H9 (cell line): ENCODE data around the gene MAGI1. TPM values are rescaled to one million over a fixed set of nuclear protein-coding genes. Genes with fewer than 3 reads are reported as not detected.

Experiments used
- DNase-seq: peaks from one replicate; pipeline ENCODE4 v3.0.0-alpha.2; 2017
- H2AFZ ChIP-seq: one replicate; pipeline ENCODE4 v1.6.1; 2013; ENCODE audit warnings: mild to moderate bottlenecking, low read length, control low read depth, moderate library complexity
- H2AK5ac ChIP-seq: 2 replicates; pipeline ENCODE4 v1.6.1; 2013; ENCODE audit warnings: low read length, control low read depth, mixed read lengths; ENCODE audit not compliant: insufficient read length
- H2BK120ac ChIP-seq: one replicate; pipeline ENCODE4 v1.6.1; 2013; ENCODE audit warnings: low read depth, mild to moderate bottlenecking, low read length, control low read depth, inconsistent platforms; ENCODE audit not compliant: poor library complexity, severe bottlenecking
- H2BK12ac ChIP-seq: 2 replicates; pipeline ENCODE4 v1.6.1; 2013; ENCODE audit warnings: low read length, control low read depth, mixed read lengths, low read depth; ENCODE audit not compliant: insufficient read length
- H2BK15ac ChIP-seq: 2 replicates; pipeline ENCODE4 v1.6.1; 2013; ENCODE audit warnings: low read depth, low read length, control low read depth
- H2BK20ac ChIP-seq: one replicate; pipeline ENCODE4 v1.6.1; 2013; ENCODE audit warnings: low read depth, mild to moderate bottlenecking, low read length, control low read depth, inconsistent platforms; ENCODE audit not compliant: poor library complexity, severe bottlenecking
- H2BK5ac ChIP-seq: 2 replicates; pipeline ENCODE4 v1.6.1; 2013; ENCODE audit warnings: low read length, control low read depth, mixed read lengths; ENCODE audit not compliant: insufficient read length
- H3K14ac ChIP-seq: 2 replicates; pipeline ENCODE4 v1.6.1; 2013; ENCODE audit warnings: low read length, control low read depth; ENCODE audit not compliant: insufficient read depth
- H3K18ac ChIP-seq: 2 replicates; pipeline ENCODE4 v1.6.1; 2013; ENCODE audit warnings: low read depth, mild to moderate bottlenecking, mixed read lengths, low read length, control low read depth; ENCODE audit not compliant: insufficient read length
- H3K23ac ChIP-seq: 2 replicates; pipeline ENCODE4 v1.6.1; 2013; ENCODE audit warnings: low read length, control low read depth, mixed read lengths, low read depth; ENCODE audit not compliant: insufficient read length
- H3K23me2 ChIP-seq: 2 replicates; pipeline ENCODE4 v1.6.1; 2013; ENCODE audit warnings: low read depth, mild to moderate bottlenecking, mixed read lengths, low read length, control low read depth; ENCODE audit not compliant: insufficient read length, poor library complexity, severe bottlenecking
- H3K27ac ChIP-seq: 2 replicates; pipeline ENCODE4 v1.5.1; 2013; ENCODE audit warnings: low read length, control low read depth, mixed read lengths, low read depth; ENCODE audit not compliant: insufficient read length
- H3K27me3 ChIP-seq: 2 replicates; pipeline ENCODE4 v1.6.1; 2013; ENCODE audit warnings: low read length, control low read depth, inconsistent platforms; ENCODE audit not compliant: insufficient read depth
- H3K4ac ChIP-seq: 2 replicates; pipeline ENCODE4 v1.6.1; 2013; ENCODE audit warnings: low read depth, mild to moderate bottlenecking, control low read depth, inconsistent platforms, low read length, moderate library complexity
- H3K4me1 ChIP-seq: 2 replicates; pipeline ENCODE4 v1.6.1; 2013; ENCODE audit warnings: low read length, control low read depth, inconsistent platforms; ENCODE audit not compliant: insufficient read depth
- H3K4me2 ChIP-seq: 2 replicates; pipeline ENCODE4 v1.6.1; 2013; ENCODE audit warnings: low read length, control low read depth, mixed read lengths; ENCODE audit not compliant: insufficient read length, insufficient read depth
- H3K56ac ChIP-seq: 2 replicates; pipeline ENCODE4 v1.6.1; 2013; ENCODE audit warnings: low read depth, mild to moderate bottlenecking, mixed read lengths, low read length, control low read depth; ENCODE audit not compliant: insufficient read length
- H3K79me1 ChIP-seq: 2 replicates; pipeline ENCODE4 v1.6.1; 2013; ENCODE audit warnings: low read depth, mild to moderate bottlenecking, moderate library complexity, low read length, control low read depth, inconsistent platforms; ENCODE audit not compliant: insufficient read depth, poor library complexity, severe bottlenecking
- H3K79me2 ChIP-seq: 2 replicates; pipeline ENCODE4 v1.6.1; 2013; ENCODE audit warnings: low read length, control low read depth, inconsistent platforms; ENCODE audit not compliant: insufficient read depth
- H3K9ac ChIP-seq: 2 replicates; pipeline ENCODE4 v1.6.1; 2013; ENCODE audit warnings: low read length, control low read depth, mixed read lengths; ENCODE audit not compliant: insufficient read length; ENCODE audit errors: extremely low read depth
- H3K9me3 ChIP-seq: one replicate; pipeline ENCODE4 v1.6.1; 2013; ENCODE audit warnings: low read depth, low read length, inconsistent platforms; ENCODE audit not compliant: control insufficient read depth
- H3T11ph ChIP-seq: one replicate; pipeline ENCODE4 v1.6.1; 2013; ENCODE audit warnings: mild to moderate bottlenecking, low read length, control low read depth, inconsistent platforms
- H4K20me1 ChIP-seq: one replicate; pipeline ENCODE4 v1.6.1; 2013; ENCODE audit not compliant: control insufficient read depth, insufficient read length, insufficient read depth
- H4K5ac ChIP-seq: 2 replicates; pipeline ENCODE4 v1.6.1; 2013; ENCODE audit warnings: low read depth, mild to moderate bottlenecking, mixed read lengths, low read length, control low read depth; ENCODE audit not compliant: insufficient read length
- H4K8ac ChIP-seq: replicated peaks from 2 replicates; pipeline ENCODE4 v1.6.1; 2013; ENCODE audit warnings: low read length, control low read depth, mixed read lengths, low read depth; ENCODE audit not compliant: insufficient read length
- H4K91ac ChIP-seq: 2 replicates; pipeline ENCODE4 v1.6.1; 2013; ENCODE audit warnings: low read depth, mild to moderate bottlenecking, moderate library complexity, mixed read lengths, low read length, control low read depth; ENCODE audit not compliant: insufficient read length
- H3K27ac Mint-ChIP-seq, 3 experiments: 2 replicates in 2 of 3; 3 replicates in 1 of 3; pipeline ENCODE4 v1.8.0; 2020 to 2021; ENCODE audit warnings: mixed read lengths in 3 of 3, mild to moderate bottlenecking in 1 of 3, moderate library complexity in 1 of 3
- H3K27me3 Mint-ChIP-seq: 2 replicates; pipeline ENCODE4 v1.8.0; 2021; ENCODE audit warnings: low read depth, mild to moderate bottlenecking, moderate library complexity, mixed read lengths
- H3K36me3 Mint-ChIP-seq, 3 experiments: 2 replicates in 2 of 3; 3 replicates in 1 of 3; pipeline ENCODE4 v1.8.0; 2020 to 2021; ENCODE audit warnings: low read depth in 3 of 3, mixed read lengths in 3 of 3; ENCODE audit not compliant: insufficient read depth in 1 of 3
- H3K4me1 Mint-ChIP-seq, 2 experiments: 2 replicates each; pipeline ENCODE4 v1.8.0; 2020; ENCODE audit warnings: mixed read lengths in 2 of 2
- H3K4me3 Mint-ChIP-seq, 2 experiments: 2 replicates in 1 of 2; 3 replicates in 1 of 2; pipeline ENCODE4 v1.8.0; 2020 to 2021; ENCODE audit warnings: mild to moderate bottlenecking in 2 of 2, mixed read lengths in 2 of 2, moderate library complexity in 1 of 2
- H3K9me3 Mint-ChIP-seq, 2 experiments: 2 replicates in 1 of 2; 3 replicates in 1 of 2; pipeline ENCODE4 v1.8.0; 2020; ENCODE audit warnings: mild to moderate bottlenecking in 2 of 2, mixed read lengths in 2 of 2, moderate library complexity in 1 of 2
- WGBS: extraction: QIAGEN DNeasy Blood & Tissue Kit; methylation state at CpG from one replicate; pipeline ENCODE4 v1.1.7; 2013; ENCODE audit warnings: missing lambda C conversion rate, low lambda C conversion rate, mixed read lengths; ENCODE audit not compliant: insufficient read length; ENCODE audit errors: extremely low coverage; 5-methylcytosine and 5-hydroxymethylcytosine counted together
- total RNA-seq: library from RNA; stranded (reverse); gene quantifications from 2 replicates; pipeline ENCODE4 v1.2.1, GENCODE V29; 2021
- TF ChIP-seq, protein P1 (sequence below): fragments of 200-600 bp; sonication (generic); conservative IDR thresholded peaks from 3 replicates; pipeline ENCODE4 v1.8.0; 2021; ENCODE audit warnings: antibody characterized with exemption, mild to moderate bottlenecking

Gene MAGI1
- total RNA-seq, 1 experiment from 2014 or later = 65.7 TPM

DNA sequence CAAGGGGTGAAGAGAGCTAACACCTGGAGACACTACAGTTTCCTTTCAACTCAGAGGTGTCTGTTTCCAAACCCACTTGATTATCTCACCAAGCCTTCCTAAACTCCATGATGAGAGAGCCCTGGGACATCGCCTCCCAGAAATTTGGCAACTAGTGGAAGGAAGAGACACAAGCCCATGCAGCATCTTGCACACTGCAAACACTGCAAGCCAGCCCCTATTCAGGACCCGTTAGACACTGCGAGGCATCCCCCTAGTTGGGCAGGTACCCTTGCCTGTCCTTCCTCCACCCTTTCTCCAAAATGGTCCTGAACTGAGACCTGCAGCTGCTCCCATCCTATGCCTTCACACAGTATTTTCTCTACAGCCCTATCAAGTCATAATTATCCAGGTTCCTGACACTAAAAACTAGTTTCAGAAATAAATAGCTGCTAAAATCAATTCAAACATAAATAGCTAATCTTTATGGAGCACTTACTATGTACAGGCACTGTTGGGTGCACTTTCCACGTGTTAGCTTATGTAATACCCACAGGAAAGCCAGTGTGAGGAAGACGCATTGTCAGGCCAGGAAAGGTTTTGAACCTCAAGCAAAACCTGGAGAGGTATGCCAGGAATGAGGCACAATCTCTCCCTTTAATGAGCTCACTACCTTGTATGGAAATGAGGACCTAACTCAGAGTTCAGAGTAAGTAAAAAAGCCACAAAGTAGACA, 2.8 kb downstream of the MAGI1 start:
- Histone ChIP-seq H2BK12ac (no peak overlapping the region), H3K27ac (peak overlapping the region; percentile 1), H2BK15ac (no peak overlapping the region), H4K91ac (peak overlapping the region; percentile 15), H3K4me2 (peak overlapping the region; percentile 87), H4K5ac (no peak overlapping the region), H3K27me3 (no peaks in the 10 kb centered on the region), H3K4ac (no peak overlapping the region; the same call in 1 of the 2 replicates), H3K9ac (peak overlapping the region; percentile 3), H4K8ac (no peak overlapping the region), H3K9me3 (no peaks in the 10 kb centered on the region), H3K4me1 (peaks cover 8% of the 10 kb centered on the region; the same call in 1 of the 2 replicates), H3T11ph (no peak overlapping the region), H3K79me2 (peaks cover 21% of the 10 kb centered on the region; the same call in 1 of the 2 replicates), H3K23me2 (peaks cover 36% of the 10 kb centered on the region), H3K14ac (peak overlapping the region; percentile 17; the same call in 1 of the 2 replicates), H2BK5ac (no peak overlapping the region), H3K56ac (no peak overlapping the region), H3K23ac (no peak overlapping the region), H3K79me1 (no peaks in the 10 kb centered on the region), H3K18ac (peak overlapping the region; percentile 21), H2BK120ac (no peak overlapping the region), H4K20me1 (no peaks in the 10 kb centered on the region), H2BK20ac (no peak overlapping the region), H2AFZ (no peak overlapping the region), H2AK5ac (no peak overlapping the region)
- Mint-ChIP-seq H3K4me3 (peak overlapping the region; percentile 95 to 97), H3K9me3 (no peaks in the 10 kb centered on the region), H3K27ac (peak overlapping the region; percentile 21 to 93 (median 38); a peak in 6 of 7 replicates), H3K27me3 (no peaks in the 10 kb centered on the region; the same call in 1 of the 2 replicates), H3K4me1 (peaks cover 40 to 57% of the 10 kb centered on the region in 2 experiments), H3K36me3 (peaks cover 3 to 10% (median 6%) of the 10 kb centered on the region in 3 experiments; a peak in 5 of 7 replicates)
- TF ChIP-seq, protein P1, sequence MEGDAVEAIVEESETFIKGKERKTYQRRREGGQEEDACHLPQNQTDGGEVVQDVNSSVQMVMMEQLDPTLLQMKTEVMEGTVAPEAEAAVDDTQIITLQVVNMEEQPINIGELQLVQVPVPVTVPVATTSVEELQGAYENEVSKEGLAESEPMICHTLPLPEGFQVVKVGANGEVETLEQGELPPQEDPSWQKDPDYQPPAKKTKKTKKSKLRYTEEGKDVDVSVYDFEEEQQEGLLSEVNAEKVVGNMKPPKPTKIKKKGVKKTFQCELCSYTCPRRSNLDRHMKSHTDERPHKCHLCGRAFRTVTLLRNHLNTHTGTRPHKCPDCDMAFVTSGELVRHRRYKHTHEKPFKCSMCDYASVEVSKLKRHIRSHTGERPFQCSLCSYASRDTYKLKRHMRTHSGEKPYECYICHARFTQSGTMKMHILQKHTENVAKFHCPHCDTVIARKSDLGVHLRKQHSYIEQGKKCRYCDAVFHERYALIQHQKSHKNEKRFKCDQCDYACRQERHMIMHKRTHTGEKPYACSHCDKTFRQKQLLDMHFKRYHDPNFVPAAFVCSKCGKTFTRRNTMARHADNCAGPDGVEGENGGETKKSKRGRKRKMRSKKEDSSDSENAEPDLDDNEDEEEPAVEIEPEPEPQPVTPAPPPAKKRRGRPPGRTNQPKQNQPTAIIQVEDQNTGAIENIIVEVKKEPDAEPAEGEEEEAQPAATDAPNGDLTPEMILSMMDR = no peak
- peak; percentile 46 for DNase-seq
- WGBS = no CpG with 5 or more reads among the region's 5 CpGs
